Embryonic facial prominence (tissue), 1 donor: ENCODE measurements around the gene MMP10.
"Not testable (repeated sequence)": the region's sequence is repeated elsewhere in the genome, so short reads cannot be mapped to it uniquely, and the experiment has no call there.

ENCODE experiments used
- DNase-seq: peaks from one replicate; pipeline ENCODE4 v3.0.0-alpha.2; 2016; ENCODE audit errors: extremely low spot score

MMP10 gene

DNA sequence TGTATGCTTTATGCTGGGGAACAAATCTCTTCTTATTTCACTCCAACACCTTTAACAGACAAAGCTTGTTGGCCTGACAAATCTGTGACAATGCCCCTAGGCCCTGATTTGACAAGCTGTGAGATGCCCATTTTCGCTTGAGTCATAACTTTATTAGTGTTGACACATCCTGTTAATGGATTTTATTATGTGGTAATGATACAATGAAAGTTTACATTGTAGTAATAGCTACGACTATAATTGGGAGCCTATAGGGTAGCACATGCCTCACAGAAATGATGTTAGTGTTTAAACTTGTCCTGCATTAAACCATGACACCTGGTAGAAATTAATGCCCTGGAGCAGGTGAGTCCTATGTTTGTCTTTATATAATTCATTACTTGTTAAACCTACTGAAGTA, 3.3 kb upstream of the MMP10 start:
- no peak for DNase-seq

DNA sequence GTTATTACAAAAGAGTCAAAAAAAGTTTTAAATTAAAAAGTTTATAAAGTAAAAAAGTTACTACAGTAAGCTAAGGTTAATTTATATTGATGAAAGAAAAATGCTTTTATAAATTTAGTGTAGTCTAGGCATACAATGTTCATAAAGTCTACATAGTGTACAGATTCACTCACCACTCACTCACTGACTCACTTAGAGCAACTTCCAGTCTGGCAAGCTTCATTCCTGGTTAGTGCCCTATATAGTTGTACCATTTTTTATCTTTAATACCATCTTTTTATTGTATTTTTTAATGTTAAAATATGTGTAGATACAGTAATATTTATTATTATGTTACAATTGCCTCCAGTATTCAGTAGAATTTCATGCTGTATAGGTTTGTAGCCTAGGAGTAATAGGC, 2.6 kb upstream of the MMP10 start:
- no peak for DNase-seq

DNA sequence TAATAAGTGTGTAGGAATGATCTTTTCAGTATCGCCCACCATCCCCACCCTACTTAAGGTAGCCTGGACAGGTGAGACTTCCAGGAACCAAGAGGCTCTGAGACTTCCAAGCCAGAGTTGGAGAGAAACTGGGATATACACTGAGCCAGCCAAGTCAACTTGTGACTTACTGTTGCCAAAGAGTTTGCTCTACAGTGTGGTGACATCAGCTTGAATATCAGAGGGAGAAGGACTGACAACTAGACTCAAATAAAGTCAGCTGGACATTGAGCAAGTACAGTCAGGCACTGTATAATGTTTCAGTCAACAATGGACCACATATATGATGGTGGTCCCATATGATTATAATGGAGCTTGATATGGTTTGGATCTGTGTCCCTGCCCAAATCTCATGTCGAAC, 1.2 kb upstream of the MMP10 start:
- DNase-seq = no peak

DNA sequence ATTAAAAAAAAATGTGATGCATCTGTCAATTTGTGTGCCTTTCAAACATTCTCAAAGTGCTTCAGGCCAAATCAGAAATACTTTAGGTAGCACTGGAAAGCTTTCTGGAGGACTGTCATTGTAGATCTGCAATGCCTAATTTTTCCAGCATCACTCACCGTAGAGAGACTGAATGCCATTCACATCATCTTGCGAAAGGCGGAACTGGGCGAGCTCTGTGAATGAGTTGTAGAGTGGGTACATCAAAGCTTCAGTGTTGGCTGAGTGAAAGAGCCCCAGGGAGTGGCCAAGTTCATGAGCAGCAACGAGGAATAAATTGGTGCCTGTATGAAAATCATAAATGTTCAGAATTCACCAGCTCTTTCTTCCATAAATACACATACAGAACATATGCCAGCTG, 4.0 kb downstream of the MMP10 start:
- DNase-seq = no peak

DNA sequence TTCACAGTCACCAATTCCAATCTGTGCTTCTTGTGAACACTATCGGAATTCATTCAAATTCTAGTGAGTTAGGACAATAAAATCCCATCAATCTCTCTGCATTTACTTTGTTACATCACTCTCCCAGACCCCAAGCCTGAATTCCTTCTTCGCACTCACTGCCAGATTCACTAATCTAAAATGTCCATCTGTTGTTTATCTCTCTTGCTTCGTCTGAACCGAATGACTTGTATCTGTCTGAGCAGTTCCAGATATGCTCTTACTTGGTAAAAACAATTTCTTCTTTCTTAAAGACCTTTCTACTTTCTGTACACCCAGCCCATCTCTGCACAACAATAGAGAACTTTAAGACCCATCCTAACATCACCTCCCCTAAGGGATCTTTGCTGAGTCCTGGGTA, 7.0 kb downstream of the MMP10 start:
- DNase-seq = no peak

DNA sequence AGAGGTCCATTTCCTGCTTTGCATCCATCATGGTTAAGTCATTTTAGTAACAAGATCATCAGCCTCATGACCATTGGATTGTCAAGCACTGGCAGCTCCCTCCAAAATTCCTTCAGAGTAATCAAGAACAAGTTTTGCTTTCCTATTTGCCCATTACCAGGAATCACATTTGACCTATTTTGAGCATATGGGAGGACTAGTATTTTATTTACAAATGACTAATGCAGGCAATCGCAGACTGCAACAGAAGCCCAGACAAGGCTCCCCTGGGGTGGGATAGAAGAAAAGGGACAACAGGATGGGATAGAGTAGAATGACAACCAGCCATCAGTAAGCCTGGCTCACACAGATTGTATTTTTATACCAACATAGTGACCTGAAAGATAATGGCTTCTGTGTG, 9.1 kb downstream of the MMP10 start:
- no peak for DNase-seq

DNA sequence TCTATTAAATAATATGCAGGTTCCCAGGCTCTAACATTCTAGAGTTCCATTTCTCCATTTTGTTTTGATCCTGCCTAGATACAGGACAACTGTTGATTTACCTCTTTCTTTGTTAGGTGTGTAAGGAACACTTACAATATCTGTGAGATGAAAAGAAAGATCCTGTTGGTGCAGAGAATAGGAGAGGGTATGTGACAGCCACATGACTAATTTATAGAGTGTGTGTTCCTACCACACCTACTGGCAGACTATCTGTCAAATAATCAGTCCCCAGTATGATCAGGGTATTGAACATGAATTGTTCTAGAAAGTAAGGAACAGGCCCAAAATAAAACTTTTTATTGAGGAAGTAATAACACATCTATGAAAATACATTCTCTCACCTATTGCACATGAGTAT, 10.2 kb downstream of the MMP10 start:
- no peak for DNase-seq

DNA sequence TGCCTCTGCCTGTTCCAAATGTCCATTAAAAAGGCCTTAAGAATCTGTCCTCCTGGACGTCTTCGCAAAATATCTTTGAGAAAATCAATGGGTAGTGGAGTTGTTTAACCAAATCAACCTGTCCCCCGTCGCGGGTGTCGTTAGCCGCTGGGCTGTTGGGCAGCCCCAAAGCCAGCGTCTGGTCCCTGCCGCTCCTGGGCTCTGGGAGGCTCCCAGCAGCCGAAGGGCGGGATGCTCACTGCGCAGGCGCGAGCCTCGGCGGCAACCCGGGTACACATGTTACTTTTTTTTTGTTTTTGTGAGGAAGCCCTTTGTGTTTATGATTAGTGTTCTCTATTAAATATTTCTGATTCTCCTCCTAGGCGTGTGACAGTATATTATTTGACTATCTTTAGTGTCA, 12.6 kb downstream of the MMP10 start:
- no peak for DNase-seq

DNA sequence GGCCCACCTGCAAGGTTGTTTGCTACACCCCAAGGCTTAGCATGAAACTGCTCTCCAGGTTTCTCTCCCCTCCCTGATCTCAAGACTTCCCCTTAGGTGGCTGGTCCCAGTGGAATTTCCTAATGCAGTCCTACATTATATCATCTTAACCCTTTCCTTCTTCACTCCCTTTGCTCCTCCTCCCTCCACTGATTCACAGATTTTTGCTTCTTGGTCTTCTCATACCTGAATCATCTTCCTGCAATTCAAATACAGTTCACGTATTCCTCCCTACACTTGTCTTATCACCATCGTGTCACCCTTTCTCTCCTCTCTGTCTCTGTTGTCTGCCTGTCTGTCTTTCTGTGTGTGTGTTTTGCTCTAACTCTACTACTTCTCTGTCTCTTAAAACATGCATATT, 17.0 kb downstream of the MMP10 start:
- DNase-seq = no peak

DNA sequence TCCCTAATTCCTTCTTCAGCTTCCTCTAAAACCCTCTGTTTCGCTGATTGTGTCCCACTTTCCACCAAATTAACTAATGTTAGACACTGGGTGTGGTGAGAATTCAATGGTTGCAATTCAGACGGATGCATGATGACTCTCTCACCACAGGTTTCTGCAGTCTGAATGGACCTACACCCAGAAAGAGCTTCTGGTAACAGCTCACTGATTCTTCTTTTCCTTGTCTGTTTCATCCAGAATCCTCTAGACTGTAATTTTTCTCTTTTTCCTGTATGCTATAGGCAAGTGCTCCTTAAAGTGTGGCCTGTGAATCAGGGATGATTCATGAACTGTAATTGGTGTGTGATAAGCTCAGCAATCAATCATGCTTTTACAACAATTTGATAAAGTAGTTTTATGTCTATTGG, 18.1 kb downstream of the MMP10 start:
- DNase-seq = no peak

DNA sequence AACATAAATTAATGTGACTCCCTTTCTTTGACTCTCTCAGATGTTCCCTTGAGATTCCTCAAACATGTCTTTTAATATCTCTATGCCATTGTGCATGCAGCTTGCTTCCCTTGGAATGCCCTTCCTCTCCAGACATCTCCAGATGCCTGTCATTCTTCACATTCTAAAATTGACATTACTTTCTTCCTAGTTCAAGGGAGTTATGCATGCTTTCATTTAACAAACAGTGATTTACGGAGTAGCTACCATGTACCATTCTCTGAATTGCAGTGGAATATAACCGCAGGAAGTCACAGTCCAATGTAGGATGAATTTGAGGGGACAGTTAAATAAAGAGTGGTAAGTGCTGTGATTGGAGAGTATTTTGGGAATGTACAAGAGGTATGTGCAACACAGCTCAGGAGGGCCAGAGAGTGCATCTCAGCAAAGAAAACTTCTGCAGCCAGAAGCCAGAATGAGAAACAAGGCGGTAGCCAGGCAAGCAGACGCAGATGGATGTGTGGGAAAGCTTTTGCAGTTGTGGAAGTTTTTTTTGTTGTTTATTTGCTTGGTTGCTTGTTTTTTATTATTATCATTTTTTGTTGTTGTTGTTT, 18.7 kb downstream of the MMP10 start:
- no peak for DNase-seq

DNA sequence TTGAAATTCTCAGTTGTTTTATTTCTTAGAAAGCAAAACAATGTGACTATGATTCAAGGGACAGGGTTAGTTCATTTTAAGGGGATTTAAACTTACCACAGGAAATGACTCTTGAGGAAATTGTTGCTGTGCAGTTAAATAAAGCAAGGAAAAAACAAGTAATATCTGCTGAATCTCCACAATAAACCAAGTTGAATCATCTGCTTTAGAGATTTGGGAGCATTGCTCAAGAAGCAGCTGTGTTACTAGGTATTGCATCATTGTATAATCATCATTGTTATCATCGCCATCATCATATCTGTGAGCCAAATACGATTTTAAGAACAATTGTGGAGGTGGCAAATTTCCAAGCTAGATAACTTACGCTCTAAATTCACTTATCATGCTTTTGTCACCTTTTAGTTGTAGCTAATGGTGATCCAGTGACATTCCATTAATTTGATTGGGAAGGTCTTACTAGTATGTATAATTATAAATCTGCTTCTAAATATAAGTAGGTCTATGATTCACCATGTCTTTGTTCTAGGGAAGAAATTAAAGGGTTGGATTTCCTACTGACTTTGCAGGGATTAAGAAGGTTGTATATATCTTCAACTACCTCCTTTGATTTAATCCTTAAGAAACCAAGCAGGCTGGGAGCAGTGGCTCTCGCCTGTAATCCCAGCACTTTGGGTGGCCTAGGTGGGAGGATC, 19.9 kb downstream of the MMP10 start:
- DNase-seq = peak; percentile 9

DNA sequence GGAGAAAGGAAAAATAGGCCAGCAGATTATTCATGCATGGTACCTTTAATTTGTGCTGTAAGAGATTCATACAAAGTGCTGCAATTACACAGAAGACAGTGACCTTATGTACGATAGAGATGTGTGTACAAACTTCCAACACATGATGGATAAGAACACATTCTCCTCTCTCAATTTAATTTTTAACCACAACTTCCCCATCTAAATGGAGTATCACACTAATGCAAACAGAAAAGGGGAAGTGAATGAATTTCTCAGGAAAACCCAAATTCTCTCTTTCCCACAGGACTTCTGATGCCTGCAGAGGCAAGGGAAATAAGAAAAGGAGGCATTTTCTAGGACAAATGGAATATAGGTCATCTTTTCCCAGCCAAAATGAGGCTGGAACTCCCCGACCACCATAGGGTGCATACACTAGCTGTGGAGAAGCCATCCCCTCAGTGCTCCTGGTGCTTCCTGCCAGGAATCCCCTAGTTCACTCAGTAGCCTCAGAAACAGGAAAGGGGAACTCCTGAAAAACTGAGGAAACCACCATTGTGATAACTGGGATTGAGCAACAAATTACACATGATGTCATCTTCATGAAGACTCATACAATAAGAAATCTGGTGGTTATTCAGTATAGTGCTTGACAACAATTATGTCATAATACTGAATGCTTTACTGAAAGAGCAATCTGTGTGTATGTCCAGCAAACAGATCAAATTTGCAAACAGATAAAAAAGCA, 22.4 kb downstream of the MMP10 start:
- DNase-seq = no peak

DNA sequence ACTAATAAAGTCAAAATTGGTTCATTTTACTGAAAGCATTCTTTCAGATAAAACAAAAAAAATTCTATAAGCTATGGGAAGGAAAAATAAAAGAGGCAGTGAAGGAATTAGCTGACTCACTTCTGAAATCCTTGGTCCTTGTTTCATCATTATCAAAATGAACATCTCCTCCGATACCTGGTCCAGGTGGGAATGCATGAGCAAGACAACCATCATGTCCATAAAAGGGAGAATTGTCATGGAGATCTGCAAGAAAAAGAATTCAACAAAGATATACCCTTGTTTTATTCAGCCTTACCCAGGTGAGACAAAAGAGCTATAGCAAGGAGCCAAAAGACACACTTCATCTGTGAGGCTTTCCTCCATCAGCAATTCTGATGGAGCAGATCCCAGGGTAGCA, 27.2 kb downstream of the MMP10 start:
- no peak for DNase-seq

DNA sequence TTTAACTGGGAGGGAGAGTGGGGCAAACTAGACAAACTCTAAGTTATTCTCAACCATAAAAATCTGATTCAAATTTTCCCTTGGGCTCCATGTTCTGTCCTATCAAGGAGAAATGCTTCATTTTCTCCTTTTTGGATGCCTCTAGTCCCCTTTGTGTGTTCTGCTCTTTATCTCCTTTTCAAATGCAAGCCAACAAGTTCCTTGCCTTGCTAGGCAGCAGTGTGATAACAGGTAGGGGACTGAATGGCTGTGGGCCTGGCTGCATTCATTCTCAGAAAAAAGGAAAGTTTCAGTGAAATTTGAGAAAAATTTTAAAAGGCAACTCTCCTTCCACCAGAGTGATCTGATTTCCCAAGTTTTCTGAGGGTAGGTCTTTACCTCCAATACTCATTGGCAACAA, 28.8 kb downstream of the MMP10 start:
- no peak for DNase-seq

DNA sequence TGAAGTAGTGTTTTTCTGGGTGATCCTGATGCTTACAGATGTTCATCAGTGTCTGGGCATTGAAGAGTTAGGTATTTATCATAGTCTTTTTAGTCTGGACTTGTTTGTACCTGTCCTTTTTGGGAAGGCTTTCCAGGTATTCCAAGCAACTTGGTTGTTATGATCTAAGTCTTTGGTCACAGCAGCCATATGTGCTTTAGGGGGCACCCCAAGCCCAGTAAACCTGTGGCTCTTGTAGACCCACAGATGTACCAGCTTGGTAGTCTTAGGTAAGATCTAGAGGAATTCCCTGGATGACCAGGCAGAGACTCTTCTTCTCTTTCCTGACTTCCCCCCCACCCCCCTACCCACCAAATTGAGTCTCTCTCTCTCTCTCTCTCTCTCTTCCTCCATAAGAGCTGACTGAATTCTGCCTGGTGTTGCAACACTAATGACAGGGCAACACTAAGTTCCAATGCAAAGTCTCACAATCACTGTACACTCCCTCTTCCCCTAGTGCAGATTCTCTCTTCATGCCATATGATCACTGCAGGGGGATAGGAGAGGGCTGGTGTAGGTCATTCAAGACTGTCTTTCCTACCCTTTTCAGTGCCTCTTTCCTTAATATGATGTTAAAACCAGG, 31.2 kb downstream of the MMP10 start:
- no peak for DNase-seq

DNA sequence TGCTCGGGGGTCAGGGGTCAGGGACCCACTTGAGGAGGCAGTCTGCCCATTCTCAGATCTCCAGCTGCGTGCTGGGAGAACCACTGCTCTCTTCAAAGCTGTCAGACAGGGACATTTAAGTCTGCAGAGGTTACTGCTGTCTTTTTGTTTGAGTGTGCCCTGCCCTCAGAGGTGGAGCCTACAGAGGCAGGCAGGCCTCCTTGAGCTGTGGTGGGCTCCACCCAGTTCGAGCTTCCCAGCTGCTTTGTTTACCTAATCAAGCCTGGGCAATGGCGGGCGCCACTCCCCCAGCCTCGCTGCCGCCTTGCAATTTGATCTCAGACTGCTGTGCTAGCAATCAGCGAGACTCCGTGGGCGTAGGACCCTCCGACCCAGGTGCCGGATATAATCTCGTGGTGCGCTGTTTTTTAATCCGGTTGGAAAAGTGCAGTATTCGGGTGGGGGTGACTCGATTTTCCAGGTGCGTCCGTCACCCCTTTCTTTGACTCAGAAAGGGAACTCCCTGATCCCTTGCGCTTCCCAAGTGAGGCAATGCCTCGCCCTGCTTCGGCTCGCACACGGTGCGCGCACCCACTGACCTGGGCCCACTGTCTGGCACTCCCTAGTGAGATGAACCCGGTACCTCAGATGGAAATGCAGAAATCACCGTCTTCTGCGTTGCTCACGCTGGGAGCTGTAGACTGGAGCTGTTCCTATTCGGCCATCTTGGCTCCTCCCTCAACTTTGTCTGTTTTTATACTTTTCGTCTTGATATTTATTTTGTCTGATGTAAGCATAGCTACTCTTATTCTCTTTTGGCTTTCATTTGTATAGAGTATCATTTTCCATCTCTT, 33.5 kb downstream of the MMP10 start:
- not testable (repeated sequence) for DNase-seq

DNA sequence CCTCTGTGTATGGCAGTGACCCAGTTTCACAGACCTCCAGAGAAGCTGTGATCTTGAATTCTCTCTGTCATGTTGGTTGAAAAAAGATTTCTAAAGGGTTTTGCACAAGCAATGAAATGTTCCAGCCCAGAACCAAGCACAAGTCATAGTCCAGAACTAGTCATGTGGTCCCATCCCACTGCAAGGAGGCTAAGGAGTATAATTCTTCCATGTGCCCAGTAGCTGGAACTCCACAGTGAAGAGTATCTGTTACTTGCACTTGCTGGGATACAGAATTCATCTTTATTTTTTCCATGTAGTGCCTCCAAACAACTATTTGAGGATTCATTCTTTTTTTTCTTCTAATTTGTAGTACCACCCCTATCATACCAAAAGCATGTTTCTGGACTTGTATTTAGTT, 45.8 kb downstream of the MMP10 start:
- no peak for DNase-seq

DNA sequence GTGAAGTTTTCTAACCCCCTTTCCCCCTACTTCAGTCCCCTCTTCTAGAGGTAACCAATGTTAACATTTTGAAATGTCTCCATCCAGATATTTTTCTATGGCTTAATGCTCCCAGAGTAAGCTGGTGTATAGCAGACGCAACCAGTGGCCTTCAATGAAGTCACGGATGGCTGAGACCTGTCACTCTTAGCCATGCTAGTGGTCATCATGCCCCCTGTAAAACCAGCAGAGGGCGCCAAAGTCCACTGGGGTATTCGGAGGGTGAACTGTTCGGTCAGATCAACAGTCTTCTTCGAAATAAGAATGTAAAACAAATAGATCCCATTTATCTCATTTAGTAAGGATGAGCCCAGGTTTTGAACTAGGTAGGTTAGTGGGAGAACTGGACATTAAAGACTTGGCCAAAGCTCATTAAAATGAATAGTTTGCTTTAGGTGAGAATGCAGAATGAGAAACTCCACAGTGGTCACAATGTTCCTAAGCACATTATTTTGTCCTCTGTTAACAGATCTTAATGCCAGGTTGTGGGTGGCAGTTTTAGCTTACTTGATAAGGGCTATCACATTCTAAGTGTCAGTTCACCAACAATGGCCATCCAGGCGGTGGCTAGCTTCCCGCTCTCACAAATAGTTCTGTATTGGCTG, 47.1 kb downstream of the MMP10 start:
- no peak for DNase-seq

DNA sequence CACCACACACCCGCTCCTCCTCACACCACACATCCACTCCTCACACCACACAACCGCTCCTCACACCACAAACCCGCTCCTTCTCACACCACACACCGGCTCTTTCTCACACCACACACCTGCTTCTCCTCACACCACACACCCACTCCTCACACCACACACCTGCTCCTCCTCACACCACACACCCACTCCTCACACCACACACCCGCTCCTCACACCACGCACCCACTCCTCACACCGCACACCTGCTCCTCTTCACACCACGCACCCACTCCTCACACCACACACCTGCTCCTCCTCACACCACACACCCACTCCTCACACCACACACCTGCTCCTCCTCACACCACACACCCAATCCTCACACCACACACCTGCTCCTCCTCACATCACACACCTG, 49.5 kb downstream of the MMP10 start:
- not testable (repeated sequence) for DNase-seq
